Fibroblast of lung (primary cell): ENCODE measurements around the gene NTPCR.

Experiments used
- CTCF ChIP-seq, 2 donors: IDR thresholded peaks in 1 of 2; conservative IDR thresholded peaks in 1 of 2; 1 replicate in 1 of 2; 2 replicates in 1 of 2; pipeline ENCODE4 v1.5.1; 2011 to 2012; ENCODE audit warnings: low read length in 2 of 2, control low read depth in 1 of 2, inconsistent platforms in 1 of 2, low read depth in 1 of 2, mild to moderate bottlenecking in 1 of 2
- EZH2 ChIP-seq: IDR thresholded peaks from 2 replicates; pipeline ENCODE4 v1.5.1; 2012; ENCODE audit warnings: low read length, control low read depth, mild to moderate bottlenecking; ENCODE audit errors: missing control alignments

- no peak for TF ChIP-seq CTCF (conservative IDR thresholded peaks at IDR 0.05 in 1 of 2, IDR thresholded peaks at IDR 0.05 in 1 of 2; ENCODE audit: low read depth in 1 of 2, low read length in 2 of 2)
- TF ChIP-seq EZH2, result no peak
Measured at GRCh38 chr1:232958067-232958466, 7.7 kb downstream of the NTPCR start.
